IMR-90 (cell line): ENCODE results near the gene FCHSD2. TPM values are rescaled to one million over a fixed set of nuclear protein-coding genes. Genes with fewer than 3 reads are reported as not detected.

Experiments
- ATAC-seq: fragments of 200-7000 bp; cut with Tn5 transposase; 2 replicates; pipeline ENCODE4 v1.9.1; 2020; ENCODE audit warnings: low read depth, mild to moderate bottlenecking, moderate library complexity
- BruUV-seq: library from RNA; stranded (reverse); fragments of 400-500 nt; replicated peaks from 2 replicates; lab custom pipeline; 2021; lab: Mats Ljungman, UMichigan
- CTCF ChIA-PET: fragments of 300-600 bp; formaldehyde crosslinking; extraction: SDS; loops from one replicate; lab custom pipeline; 2021; ENCODE audit warnings: antibody characterized with exemption; lab: Yijun Ruan, JAX
- POLR2A ChIA-PET: fragments of 300-600 bp; sonication (Branson Sonifier 250); formaldehyde crosslinking; loops from one replicate; lab custom pipeline; 2022; ENCODE audit warnings: antibody characterized with exemption; ENCODE audit not compliant: unreplicated experiment; lab: Charles Lee
- DNase-seq: peaks from one replicate; pipeline ENCODE4 v3.0.0; 2013
- H2AFZ ChIP-seq: replicated peaks from 2 replicates; pipeline ENCODE3; 2013; ENCODE audit warnings: low read length, mild to moderate bottlenecking; ENCODE audit not compliant: poor library complexity
- H2AK5ac ChIP-seq: 2 replicates; pipeline ENCODE4 v1.6.1; 2013; ENCODE audit warnings: low read depth, low read length, inconsistent platforms
- H2AK9ac ChIP-seq: replicated peaks from 2 replicates; pipeline ENCODE3; 2013; ENCODE audit warnings: mild to moderate bottlenecking, low read depth, low read length, moderate library complexity; ENCODE audit not compliant: poor library complexity
- H2BK120ac ChIP-seq: 2 replicates; pipeline ENCODE4 v1.6.1; 2013; ENCODE audit warnings: low read depth, low read length, inconsistent platforms
- H2BK15ac ChIP-seq: 3 replicates; pipeline ENCODE4 v1.6.1; 2013; ENCODE audit warnings: low read depth, low read length, inconsistent platforms
- H2BK20ac ChIP-seq: 2 replicates; pipeline ENCODE4 v1.6.1; 2013; ENCODE audit warnings: low read depth, mild to moderate bottlenecking, inconsistent platforms, low read length, moderate library complexity
- H2BK5ac ChIP-seq: 2 replicates; pipeline ENCODE4 v1.6.1; 2013; ENCODE audit warnings: mild to moderate bottlenecking, low read depth, low read length, inconsistent platforms; ENCODE audit not compliant: poor library complexity, severe bottlenecking
- H3K14ac ChIP-seq: replicated peaks from 2 replicates; pipeline ENCODE4 v1.6.1; 2013; ENCODE audit warnings: low read depth, low read length, inconsistent platforms
- H3K18ac ChIP-seq: 2 replicates; pipeline ENCODE4 v1.6.1; 2013; ENCODE audit warnings: low read depth, low read length, control low read depth
- H3K23ac ChIP-seq: 2 replicates; pipeline ENCODE4 v1.6.1; 2013; ENCODE audit warnings: low read depth, low read length, inconsistent platforms
- H3K27ac ChIP-seq: 2 replicates; pipeline ENCODE4 v1.5.1; 2013; ENCODE audit warnings: mild to moderate bottlenecking, control low read depth, low read length; ENCODE audit not compliant: insufficient read depth
- H3K27me3 ChIP-seq: 2 replicates; pipeline ENCODE4 v1.6.1; 2013; ENCODE audit warnings: low read length; ENCODE audit not compliant: control insufficient read depth, insufficient read depth
- H3K36me3 ChIP-seq: 2 replicates; pipeline ENCODE4 v1.6.1; 2013; ENCODE audit warnings: low read length, mixed read lengths; ENCODE audit not compliant: control insufficient read depth, insufficient read depth
- H3K4ac ChIP-seq: 2 replicates; pipeline ENCODE4 v1.6.1; 2013; ENCODE audit warnings: low read depth, low read length, inconsistent platforms
- H3K4me1 ChIP-seq: 2 replicates; pipeline ENCODE4 v1.6.1; 2013; ENCODE audit warnings: low read length, mixed read lengths; ENCODE audit not compliant: control insufficient read depth, insufficient read depth
- H3K4me2 ChIP-seq: 2 replicates; pipeline ENCODE4 v1.6.1; 2013; ENCODE audit warnings: low read depth, mild to moderate bottlenecking, control low read depth, low read length, moderate library complexity
- H3K4me3 ChIP-seq: 2 replicates; pipeline ENCODE4 v1.5.1; 2013; ENCODE audit warnings: low read depth, mild to moderate bottlenecking, control low read depth, low read length, moderate library complexity; ENCODE audit not compliant: insufficient read depth
- H3K56ac ChIP-seq: 2 replicates; pipeline ENCODE4 v1.6.1; 2013; ENCODE audit warnings: low read length, inconsistent platforms; ENCODE audit not compliant: insufficient read depth; ENCODE audit errors: extremely low read depth
- H3K79me1 ChIP-seq, 2 experiments: 2 replicates each; pipeline ENCODE4 v1.6.1; 2013; ENCODE audit warnings: low read length in 2 of 2, inconsistent platforms in 1 of 2, low read depth in 1 of 2
- H3K9ac ChIP-seq: 2 replicates; pipeline ENCODE4 v1.6.1; 2013; ENCODE audit warnings: low read depth, low read length, control low read depth
- H3K9me1 ChIP-seq: 2 replicates; pipeline ENCODE4 v1.6.1; 2013; ENCODE audit warnings: low read length, inconsistent platforms; ENCODE audit not compliant: insufficient read depth
- H3K9me3 ChIP-seq: 2 replicates; pipeline ENCODE4 v1.6.1; 2013; ENCODE audit warnings: low read length; ENCODE audit not compliant: control insufficient read depth, insufficient read depth
- H4K20me1 ChIP-seq: 2 replicates; pipeline ENCODE4 v1.6.1; 2013; ENCODE audit warnings: low read length, inconsistent platforms; ENCODE audit not compliant: insufficient read depth
- H4K5ac ChIP-seq: 2 replicates; pipeline ENCODE4 v1.6.1; 2013; ENCODE audit warnings: mild to moderate bottlenecking, low read depth, low read length, control low read depth
- H4K8ac ChIP-seq, 2 experiments: 2 replicates each; pipeline ENCODE4 v1.6.1; 2013; ENCODE audit warnings: low read depth in 2 of 2, low read length in 2 of 2, control low read depth in 1 of 2, inconsistent platforms in 1 of 2
- H4K91ac ChIP-seq: 2 replicates; pipeline ENCODE4 v1.6.1; 2013; ENCODE audit warnings: low read depth, low read length, inconsistent platforms; ENCODE audit not compliant: insufficient read depth
- BHLHE40 ChIP-seq: fragments of 150-350 bp; IDR thresholded peaks from 2 replicates; pipeline ENCODE4 v1.6.1; 2016; ENCODE audit warnings: mild to moderate bottlenecking, low read depth, low read length
- CEBPB ChIP-seq: IDR thresholded peaks from 2 replicates; pipeline ENCODE4 v1.6.1; 2012; ENCODE audit warnings: low read depth, low read length, improper control_type of control experiment
- CHD1 ChIP-seq: IDR thresholded peaks from 2 replicates; pipeline ENCODE4 v1.6.1; 2012; ENCODE audit warnings: low read depth, low read length, improper control_type of control experiment
- FOS ChIP-seq: fragments of 150-350 bp; IDR thresholded peaks from 2 replicates; pipeline ENCODE4 v1.6.1; 2016; ENCODE audit warnings: low read depth, low read length
- MAFK ChIP-seq: IDR thresholded peaks from 2 replicates; pipeline ENCODE4 v1.6.1; 2012; ENCODE audit warnings: low read depth, low read length, improper control_type of control experiment
- MAZ ChIP-seq: IDR thresholded peaks from 2 replicates; pipeline ENCODE4 v1.6.1; 2012; ENCODE audit warnings: low read depth, mild to moderate bottlenecking, low read length, improper control_type of control experiment, moderate library complexity, borderline replicate concordance
- MXI1 ChIP-seq: IDR thresholded peaks from 2 replicates; pipeline ENCODE4 v1.6.1; 2012; ENCODE audit warnings: low read depth, mild to moderate bottlenecking, low read length, moderate library complexity, borderline replicate concordance
- NFE2L2 ChIP-seq: fragments of 150-350 bp; IDR thresholded peaks from 2 replicates; pipeline ENCODE4 v1.6.1; 2016; ENCODE audit warnings: low read depth, mild to moderate bottlenecking, low read length
- POLR2A ChIP-seq: IDR thresholded peaks from 2 replicates; pipeline ENCODE4 v1.6.1; 2012; ENCODE audit warnings: mild to moderate bottlenecking, low read depth, low read length
- RAD21 ChIP-seq: IDR thresholded peaks from 2 replicates; pipeline ENCODE4 v1.6.1; 2012; ENCODE audit warnings: low read length, improper control_type of control experiment
- RCOR1 ChIP-seq: IDR thresholded peaks from 2 replicates; pipeline ENCODE4 v1.6.1; 2012; ENCODE audit warnings: mild to moderate bottlenecking, low read length, improper control_type of control experiment; ENCODE audit not compliant: insufficient replicate concordance
- RFX5 ChIP-seq: IDR thresholded peaks from 2 replicates; pipeline ENCODE4 v1.8.0; 2012; ENCODE audit warnings: low read depth, mild to moderate bottlenecking, low read length, moderate library complexity
- SMC3 ChIP-seq: fragments of 150-350 bp; IDR thresholded peaks from 2 replicates; pipeline ENCODE4 v1.6.1; 2016; ENCODE audit warnings: low read depth, mild to moderate bottlenecking, antibody characterized with exemption, low read length, moderate library complexity
- WGBS, 2 experiments: methylation state at CpG; one replicate each; pipeline versions ENCODE4 v1.1.5 to v1.1.7; 2013; ENCODE audit warnings: missing lambda C conversion rate in 2 of 2; ENCODE audit not compliant: insufficient read length in 1 of 2; ENCODE audit errors: extremely low coverage in 2 of 2; 5-methylcytosine and 5-hydroxymethylcytosine counted together
- dilution Hi-C: fragments of 300-500 bp; cut with HindIII; formaldehyde crosslinking; loops from one replicate; pipeline ENCODE4 v1.14.3; 2018; ENCODE audit warnings: low sequenced_read_pairs; ENCODE audit not compliant: unreplicated experiment
- in situ Hi-C: fragments of 300-500 bp; cut with MboI; formaldehyde crosslinking; loops from 3 replicates; pipeline ENCODE4 v1.14.3; 2019; ENCODE audit warnings: low sequenced_read_pairs, inconsistent platforms, mixed read lengths
- intact Hi-C: fragments of 100-400 bp; cut with micrococcal nuclease; formaldehyde crosslinking; loops from 2 replicates; pipeline ENCODE4 v1.10.0; 2022
- polyA plus RNA-seq, 3 experiments: library from polyadenylated mRNA; depleted of rRNA; stranded (reverse); fragments of >200 nt; gene quantifications; 2 replicates each; pipeline ENCODE4 v1.2.3, GENCODE V29; 2012; ENCODE audit warnings: low replicate concordance in 1 of 3
- total RNA-seq: library from RNA; depleted of rRNA; stranded (reverse); fragments of >200 nt; gene quantifications from 2 replicates; pipeline ENCODE4 v1.2.3, GENCODE V29; 2012
- TF ChIP-seq, protein P1 (sequence below): fragments of 150-350 bp; IDR thresholded peaks from 2 replicates; pipeline ENCODE4 v1.6.1; 2016; ENCODE audit warnings: low read depth, mild to moderate bottlenecking, low read length, moderate library complexity, borderline replicate concordance
- TF ChIP-seq, protein P2 (sequence below): conservative IDR thresholded peaks from 2 replicates; pipeline ENCODE4 v1.5.1; 2012; ENCODE audit warnings: mild to moderate bottlenecking, low read depth, low read length, improper control_type of control experiment
- TF ChIP-seq, protein P3 (sequence below): fragments of 150-350 bp; IDR thresholded peaks from 2 replicates; pipeline ENCODE4 v1.6.1; 2017; ENCODE audit warnings: mild to moderate bottlenecking, antibody characterized with exemption, low read length, low read depth

The FCHSD2 gene
- total and polyA plus RNA-seq, 2 of the 4 experiments (the other 2 are of a cell fraction): 5.9 to 18.7 TPM

DNA sequence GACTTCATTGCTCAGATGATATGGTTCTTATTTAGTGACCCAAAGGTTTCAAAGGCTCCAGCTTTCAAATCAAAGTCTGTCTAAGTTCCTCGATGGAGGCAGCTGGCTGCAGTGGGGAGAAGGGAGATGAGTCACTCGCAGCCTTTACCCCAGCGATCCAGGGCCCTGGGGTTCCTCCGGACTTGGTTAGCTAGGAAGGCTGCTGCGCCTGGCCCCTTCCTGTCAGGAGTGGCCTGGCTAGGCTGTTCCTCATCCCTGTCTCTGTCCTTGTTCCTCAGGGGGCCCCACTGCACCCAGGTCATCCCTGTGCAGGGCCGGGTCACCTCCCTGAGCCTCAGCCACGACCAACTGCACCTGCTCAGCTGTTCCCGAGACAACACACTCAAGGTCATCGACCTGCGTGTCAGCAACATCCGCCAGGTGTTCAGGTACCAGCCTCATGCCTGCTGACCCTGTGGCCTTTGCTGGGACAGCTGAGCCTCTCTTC, 314.0 kb downstream of the FCHSD2 start:
- H3K18ac ChIP-seq: no peak overlapping the region
- no peak overlapping the region for H2BK5ac ChIP-seq
- intact Hi-C loops (no loop called here), in situ Hi-C loops (loop anchor here (5.0 kb wide), 1 partner anchor 414 kb away; no protein-coding TSS in a partner anchor), dilution Hi-C loops (no loop called here)
- H3K4me3 ChIP-seq: no peak overlapping the region
- peaks cover 0 to 6% of the 10 kb centered on the region in 2 experiments; a peak in 1 of 4 replicates for H3K79me1 ChIP-seq
- H2AFZ ChIP-seq: peak overlapping the region; percentile 33
- H2BK20ac ChIP-seq: no peak overlapping the region
- ChIA-PET POLR2A (no interaction called here), CTCF (interaction anchor here (0.8 to 2.8 kb wide), 4 partner anchors 34 to 350 kb away, joined by 3 to 11 read pairs (median 4); partner anchors contain the start of gene STARD10)
- H2BK15ac ChIP-seq: no peak overlapping the region
- BruUV-seq: no TSS peak
- no peak overlapping the region for H3K4ac ChIP-seq
- TF ChIP-seq MAFK (no peak), NFE2L2 (no peak), RCOR1 (no peak), CHD1 (no peak), BHLHE40 (no peak), CEBPB (no peak), SMC3 (no peak), FOS (no peak; the same call in 1 of the 2 replicates), RFX5 (no peak), RAD21 (no peak), MAZ (no peak), MXI1 (no peak), POLR2A (no peak)
- TF ChIP-seq, protein P1, sequence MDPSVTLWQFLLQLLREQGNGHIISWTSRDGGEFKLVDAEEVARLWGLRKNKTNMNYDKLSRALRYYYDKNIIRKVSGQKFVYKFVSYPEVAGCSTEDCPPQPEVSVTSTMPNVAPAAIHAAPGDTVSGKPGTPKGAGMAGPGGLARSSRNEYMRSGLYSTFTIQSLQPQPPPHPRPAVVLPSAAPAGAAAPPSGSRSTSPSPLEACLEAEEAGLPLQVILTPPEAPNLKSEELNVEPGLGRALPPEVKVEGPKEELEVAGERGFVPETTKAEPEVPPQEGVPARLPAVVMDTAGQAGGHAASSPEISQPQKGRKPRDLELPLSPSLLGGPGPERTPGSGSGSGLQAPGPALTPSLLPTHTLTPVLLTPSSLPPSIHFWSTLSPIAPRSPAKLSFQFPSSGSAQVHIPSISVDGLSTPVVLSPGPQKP: no peak
- TF ChIP-seq, protein P2, sequence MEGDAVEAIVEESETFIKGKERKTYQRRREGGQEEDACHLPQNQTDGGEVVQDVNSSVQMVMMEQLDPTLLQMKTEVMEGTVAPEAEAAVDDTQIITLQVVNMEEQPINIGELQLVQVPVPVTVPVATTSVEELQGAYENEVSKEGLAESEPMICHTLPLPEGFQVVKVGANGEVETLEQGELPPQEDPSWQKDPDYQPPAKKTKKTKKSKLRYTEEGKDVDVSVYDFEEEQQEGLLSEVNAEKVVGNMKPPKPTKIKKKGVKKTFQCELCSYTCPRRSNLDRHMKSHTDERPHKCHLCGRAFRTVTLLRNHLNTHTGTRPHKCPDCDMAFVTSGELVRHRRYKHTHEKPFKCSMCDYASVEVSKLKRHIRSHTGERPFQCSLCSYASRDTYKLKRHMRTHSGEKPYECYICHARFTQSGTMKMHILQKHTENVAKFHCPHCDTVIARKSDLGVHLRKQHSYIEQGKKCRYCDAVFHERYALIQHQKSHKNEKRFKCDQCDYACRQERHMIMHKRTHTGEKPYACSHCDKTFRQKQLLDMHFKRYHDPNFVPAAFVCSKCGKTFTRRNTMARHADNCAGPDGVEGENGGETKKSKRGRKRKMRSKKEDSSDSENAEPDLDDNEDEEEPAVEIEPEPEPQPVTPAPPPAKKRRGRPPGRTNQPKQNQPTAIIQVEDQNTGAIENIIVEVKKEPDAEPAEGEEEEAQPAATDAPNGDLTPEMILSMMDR: no peak
- TF ChIP-seq, protein P3, sequence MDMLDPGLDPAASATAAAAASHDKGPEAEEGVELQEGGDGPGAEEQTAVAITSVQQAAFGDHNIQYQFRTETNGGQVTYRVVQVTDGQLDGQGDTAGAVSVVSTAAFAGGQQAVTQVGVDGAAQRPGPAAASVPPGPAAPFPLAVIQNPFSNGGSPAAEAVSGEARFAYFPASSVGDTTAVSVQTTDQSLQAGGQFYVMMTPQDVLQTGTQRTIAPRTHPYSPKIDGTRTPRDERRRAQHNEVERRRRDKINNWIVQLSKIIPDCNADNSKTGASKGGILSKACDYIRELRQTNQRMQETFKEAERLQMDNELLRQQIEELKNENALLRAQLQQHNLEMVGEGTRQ: no peak
- H2BK120ac ChIP-seq: no peak overlapping the region
- no peak overlapping the region for H4K5ac ChIP-seq
- no peak overlapping the region for H3K23ac ChIP-seq
- H4K20me1 ChIP-seq: no peaks in the 10 kb centered on the region; the same call in 1 of the 2 replicates
- H2AK9ac ChIP-seq: peak overlapping the region; percentile 58
- H3K4me1 ChIP-seq: peaks cover 4% of the 10 kb centered on the region; the same call in 1 of the 2 replicates
- no peak overlapping the region for H4K8ac ChIP-seq
- no peaks in the 10 kb centered on the region; the same call in 1 of the 2 replicates for H3K36me3 ChIP-seq
- H3K9ac ChIP-seq: no peak overlapping the region
- H2AK5ac ChIP-seq: no peak overlapping the region
- H4K91ac ChIP-seq: no peak overlapping the region
- DNase-seq (peak; percentile 44), ATAC-seq (peak; percentile 35; the same call in 1 of the 2 replicates)
- H3K9me3 ChIP-seq: no peaks in the 10 kb centered on the region
- no peaks in the 10 kb centered on the region for H3K27me3 ChIP-seq
- H3K27ac ChIP-seq: no peak overlapping the region
- no peak overlapping the region for H3K4me2 ChIP-seq
- no peak overlapping the region for H3K14ac ChIP-seq
- peaks cover 3% of the 10 kb centered on the region for H3K9me1 ChIP-seq
- WGBS, 2 experiments: 71% methylated on average over 6 of the region's 11 CpGs; no CpG with 5 or more reads in 1 of the 2 experiments
- H3K56ac ChIP-seq: no peak overlapping the region
